C4-2B (cell line): ENCODE results near the gene ZDHHC1.

Experiments
- CTCF ChIP-seq: fragments of 450-650 bp; conservative IDR thresholded peaks from 2 replicates; pipeline ENCODE4 v1.5.1; 2017; ENCODE audit warnings: mild to moderate bottlenecking
- ZFX ChIP-seq: fragments of 450-650 bp; IDR thresholded peaks from 2 replicates; pipeline ENCODE4 v1.6.1; 2017

GRCh38 chr16:67460168-67460567 lies 43.9 kb upstream of the ZDHHC1 start:
- no peak for TF ChIP-seq CTCF
- TF ChIP-seq ZFX = no peak
